NCI-H345 (cell line): ENCODE data around the gene CHRNA3.
"Not testable (repeated sequence)": the region's sequence is repeated elsewhere in the genome, so short reads cannot be mapped to it uniquely, and the experiment has no call there.

Source experiments
- DNase-seq: peaks from one replicate; lab custom pipeline; 2025; lab: John Stamatoyannopoulos, UW

CHRNA3 gene

DNA sequence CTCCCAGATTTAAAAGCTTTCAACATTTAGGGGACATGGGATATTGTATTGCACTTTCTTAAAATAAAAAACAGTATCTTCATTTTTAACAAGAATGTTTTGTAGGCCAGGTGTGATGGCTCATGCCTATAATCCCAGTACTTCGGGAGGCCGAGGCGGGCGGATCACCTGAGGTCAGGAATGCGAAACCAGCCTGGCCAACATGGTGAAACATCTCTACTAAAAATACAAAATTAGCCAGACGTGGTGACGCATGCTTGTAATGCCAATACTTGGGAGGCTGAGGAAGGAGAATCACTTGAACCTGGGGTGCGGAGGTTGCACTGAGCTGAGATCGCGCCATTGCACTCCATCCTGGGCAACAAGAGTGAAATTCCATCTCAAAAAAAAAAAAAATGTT, 60.6 kb downstream of the CHRNA3 start:
- DNase-seq = not testable (repeated sequence)

DNA sequence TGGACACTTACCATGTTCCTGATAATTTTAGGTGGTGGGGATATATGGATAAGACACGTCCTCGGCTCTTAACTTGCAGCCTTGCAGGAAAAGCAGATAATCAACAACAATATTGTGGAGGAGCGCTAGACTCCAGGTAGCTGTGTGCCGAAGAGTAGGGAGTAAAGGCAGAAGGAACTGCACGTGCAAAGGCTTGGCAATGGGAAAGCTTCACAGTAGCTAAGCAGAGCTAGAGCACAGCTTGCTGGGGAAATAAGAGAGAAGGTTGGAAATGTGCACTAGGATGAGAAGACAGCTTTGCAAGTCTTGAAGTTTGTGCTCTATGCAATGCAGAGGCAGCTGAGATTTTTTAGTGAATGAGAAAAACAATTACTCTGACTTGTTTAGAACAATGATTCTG, 68.2 kb downstream of the CHRNA3 start:
- no peak for DNase-seq

DNA sequence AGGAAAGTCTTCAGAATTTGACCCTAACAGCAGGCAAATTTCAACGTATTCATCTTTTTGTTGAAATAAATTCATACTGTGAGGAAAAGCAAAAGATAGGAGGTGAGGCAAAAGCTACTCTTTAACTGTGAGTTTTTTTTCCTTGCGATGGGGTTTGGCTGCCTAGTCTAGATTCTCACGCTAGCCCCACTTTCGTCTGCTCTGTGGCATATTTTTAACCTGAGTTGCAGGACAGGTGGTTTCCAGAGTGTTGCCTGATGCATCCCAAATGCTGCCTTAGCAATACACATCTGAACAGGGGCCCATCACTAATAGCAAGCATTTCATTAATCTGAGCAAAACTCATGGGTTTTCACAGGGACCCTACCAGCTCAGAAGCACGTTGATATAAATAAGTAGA, 68.9 kb downstream of the CHRNA3 start:
- DNase-seq = no peak

- DNase-seq = no peak
Measured at GRCh38 chr15:78550815-78551214, 70.0 kb downstream of the CHRNA3 start.

- no peak for DNase-seq
Measured at GRCh38 chr15:78550194-78550593, 70.6 kb downstream of the CHRNA3 start.
